Right atrium auricular region (tissue), 2 donors: ENCODE results near the gene PRKD1. TPM values are rescaled to one million over a fixed set of nuclear protein-coding genes. Genes with fewer than 3 reads are reported as not detected.

Source experiments
- DNase-seq: peaks from one replicate; pipeline ENCODE4 v3.0.0-alpha.2; 2019; ENCODE audit warnings: low spot score
- H3K27ac ChIP-seq, 2 donors: fragments of 200-600 bp; sonication (generic); 1 replicate in 1 of 2; 2 replicates in 1 of 2; pipeline ENCODE4 v1.5.1; 2016 to 2019
- H3K27me3 ChIP-seq, 2 donors: fragments of 200-600 bp; sonication (generic); one replicate each; pipeline versions ENCODE4 v1.5.1 to v1.6.0; 2017 to 2019
- H3K36me3 ChIP-seq: fragments of 200-600 bp; sonication (generic); one replicate; pipeline ENCODE4 v1.5.1; 2016
- H3K4me1 ChIP-seq, 2 donors: fragments of 200-600 bp; sonication (generic); one replicate each; pipeline versions ENCODE4 v1.5.1 to v1.6.0; 2017 to 2019
- H3K4me3 ChIP-seq, 2 donors: fragments of 200-600 bp; sonication (generic); 1 replicate in 1 of 2; 2 replicates in 1 of 2; pipeline ENCODE4 v1.5.1; 2017 to 2019; ENCODE audit warnings: mild to moderate bottlenecking in 1 of 2, moderate library complexity in 1 of 2
- H3K9me3 ChIP-seq, 2 donors: fragments of 200-600 bp; sonication (generic); one replicate each; pipeline ENCODE4 v1.5.1; 2019
- CTCF ChIP-seq, 2 donors: fragments of 200-600 bp; sonication (generic); IDR thresholded peaks; one replicate each; pipeline ENCODE4 v1.5.1; 2019; ENCODE audit warnings: antibody characterized with exemption in 2 of 2
- total RNA-seq, 2 donors: library from RNA; depleted of rRNA; stranded (reverse); fragments of >200 nt; gene quantifications; one replicate each; pipeline ENCODE4 v1.1.0, GENCODE V29; 2016

Gene PRKD1
- total RNA-seq, 2 donors from 2014 or later = 4.3 to 7.5 TPM

- TF ChIP-seq CTCF (IDR thresholded peaks at IDR 0.05) = no peak
- no peak overlapping the region for H3K4me3 ChIP-seq
- no peaks in the 10 kb centered on the region for H3K27me3 ChIP-seq
- no peaks in the 10 kb centered on the region for H3K4me1 ChIP-seq
- DNase-seq = no peak
- no peaks in the 10 kb centered on the region for H3K36me3 ChIP-seq
- H3K9me3 ChIP-seq = no peaks in the 10 kb centered on the region
- no peak overlapping the region for H3K27ac ChIP-seq
Measured at GRCh38 chr14:29672831-29673230, 254.8 kb downstream of the PRKD1 start.

- H3K27ac ChIP-seq = peak overlapping the region in 1 of 2 donors; percentile 56
Measured at GRCh38 chr14:29671034-29671433, 256.6 kb downstream of the PRKD1 start.

GRCh38 chr14:29668201-29668600 lies 259.4 kb downstream of the PRKD1 start:
- no peak overlapping the region for H3K4me3 ChIP-seq
- no peaks in the 10 kb centered on the region for H3K27me3 ChIP-seq
- no peak overlapping the region for H3K27ac ChIP-seq
- no peaks in the 10 kb centered on the region for H3K4me1 ChIP-seq
- TF ChIP-seq CTCF (IDR thresholded peaks at IDR 0.05) = no peak
- H3K36me3 ChIP-seq = no peaks in the 10 kb centered on the region
- H3K9me3 ChIP-seq = no peaks in the 10 kb centered on the region
- no peak for DNase-seq

More at GRCh38 chr14:29671034-29671433, 256.6 kb downstream of the PRKD1 start:
- no peak for TF ChIP-seq CTCF (IDR thresholded peaks at IDR 0.05)
- Histone ChIP-seq H3K4me1 (no peaks in the 10 kb centered on the region), H3K9me3 (no peaks in the 10 kb centered on the region), H3K4me3 (no peak overlapping the region), H3K36me3 (no peaks in the 10 kb centered on the region), H3K27me3 (no peaks in the 10 kb centered on the region)
- DNase-seq = no peak

- H3K27ac ChIP-seq = no peak overlapping the region
Measured at GRCh38 chr14:29664515-29664914, 263.1 kb downstream of the PRKD1 start.

GRCh38 chr14:29663281-29663801 lies 264.3 kb downstream of the PRKD1 start:
- Histone ChIP-seq H3K9me3 (no peaks in the 10 kb centered on the region), H3K27me3 (no peaks in the 10 kb centered on the region), H3K4me1 (no peaks in the 10 kb centered on the region), H3K27ac (no peak overlapping the region), H3K4me3 (no peak overlapping the region), H3K36me3 (no peaks in the 10 kb centered on the region)
- DNase-seq = no peak
- no peak for TF ChIP-seq CTCF (IDR thresholded peaks at IDR 0.05)

More at GRCh38 chr14:29664515-29664914, 263.1 kb downstream of the PRKD1 start:
- TF ChIP-seq CTCF (IDR thresholded peaks at IDR 0.05) = no peak
- DNase-seq = no peak
- Histone ChIP-seq H3K9me3 (no peaks in the 10 kb centered on the region), H3K4me3 (no peak overlapping the region), H3K27me3 (no peaks in the 10 kb centered on the region), H3K4me1 (no peaks in the 10 kb centered on the region), H3K36me3 (no peaks in the 10 kb centered on the region)
